ENCODE data around the gene ARL15. TPM values are rescaled to one million over a fixed set of nuclear protein-coding genes. Genes with fewer than 3 reads are reported as not detected.
A peak's percentile ranks its signal among the peaks of the same experiment; 100 is the strongest.

ARL15 gene
- total RNA-seq, 4 donors from 2014 or later, result 36.2 to 338 (median 69.0) TPM

DNA sequence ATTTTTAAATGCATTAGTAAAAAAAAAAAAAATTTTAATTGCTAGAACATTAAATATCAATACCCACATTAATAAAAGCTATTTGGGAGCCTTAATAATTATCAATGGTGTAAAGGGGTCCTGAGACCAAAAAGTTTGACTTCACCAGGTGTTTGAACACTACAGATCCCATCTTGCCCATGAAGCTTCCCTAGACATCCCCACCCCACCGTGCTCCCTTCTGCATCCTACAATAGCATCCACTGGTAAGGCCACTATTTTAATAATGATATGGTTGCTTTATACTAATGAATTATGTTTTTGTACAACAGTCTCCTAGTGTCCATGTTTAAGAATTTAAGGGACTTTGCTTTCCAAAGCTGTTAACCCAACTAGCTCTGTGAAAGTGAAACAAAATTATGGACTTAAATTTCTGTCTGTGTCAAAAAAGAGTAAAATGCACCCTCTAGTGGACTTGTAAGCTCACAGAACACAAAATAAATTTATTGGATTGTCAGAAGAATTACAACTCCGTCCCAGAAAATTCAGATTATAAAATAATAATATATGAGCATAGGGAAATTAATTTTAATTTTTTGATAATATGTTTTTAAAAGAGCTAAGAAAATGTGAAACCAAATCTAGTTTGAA, 76.0 kb downstream of the ARL15 start:
- DNase-seq, result no peak
- H3K9me3 ChIP-seq, result no peaks in the 10 kb centered on the region
- no peaks in the 10 kb centered on the region for H3K27me3 ChIP-seq
- no peaks in the 10 kb centered on the region for H3K36me3 ChIP-seq
- TF ChIP-seq, protein P1, sequence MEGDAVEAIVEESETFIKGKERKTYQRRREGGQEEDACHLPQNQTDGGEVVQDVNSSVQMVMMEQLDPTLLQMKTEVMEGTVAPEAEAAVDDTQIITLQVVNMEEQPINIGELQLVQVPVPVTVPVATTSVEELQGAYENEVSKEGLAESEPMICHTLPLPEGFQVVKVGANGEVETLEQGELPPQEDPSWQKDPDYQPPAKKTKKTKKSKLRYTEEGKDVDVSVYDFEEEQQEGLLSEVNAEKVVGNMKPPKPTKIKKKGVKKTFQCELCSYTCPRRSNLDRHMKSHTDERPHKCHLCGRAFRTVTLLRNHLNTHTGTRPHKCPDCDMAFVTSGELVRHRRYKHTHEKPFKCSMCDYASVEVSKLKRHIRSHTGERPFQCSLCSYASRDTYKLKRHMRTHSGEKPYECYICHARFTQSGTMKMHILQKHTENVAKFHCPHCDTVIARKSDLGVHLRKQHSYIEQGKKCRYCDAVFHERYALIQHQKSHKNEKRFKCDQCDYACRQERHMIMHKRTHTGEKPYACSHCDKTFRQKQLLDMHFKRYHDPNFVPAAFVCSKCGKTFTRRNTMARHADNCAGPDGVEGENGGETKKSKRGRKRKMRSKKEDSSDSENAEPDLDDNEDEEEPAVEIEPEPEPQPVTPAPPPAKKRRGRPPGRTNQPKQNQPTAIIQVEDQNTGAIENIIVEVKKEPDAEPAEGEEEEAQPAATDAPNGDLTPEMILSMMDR (IDR thresholded peaks at IDR 0.05), result peak in 3 of 4 experiments; percentile 14 to 42 (median 37)
- TF ChIP-seq POLR2A (IDR thresholded peaks at IDR 0.05), result no peak
- intact Hi-C loops (cut with DNase I; ENCODE audit: low total_unique reads), result no loop called here
- H3K27ac ChIP-seq, result no peak overlapping the region
- H3K4me1 ChIP-seq, result no peaks in the 10 kb centered on the region
- H3K4me3 ChIP-seq, result no peak overlapping the region

DNA sequence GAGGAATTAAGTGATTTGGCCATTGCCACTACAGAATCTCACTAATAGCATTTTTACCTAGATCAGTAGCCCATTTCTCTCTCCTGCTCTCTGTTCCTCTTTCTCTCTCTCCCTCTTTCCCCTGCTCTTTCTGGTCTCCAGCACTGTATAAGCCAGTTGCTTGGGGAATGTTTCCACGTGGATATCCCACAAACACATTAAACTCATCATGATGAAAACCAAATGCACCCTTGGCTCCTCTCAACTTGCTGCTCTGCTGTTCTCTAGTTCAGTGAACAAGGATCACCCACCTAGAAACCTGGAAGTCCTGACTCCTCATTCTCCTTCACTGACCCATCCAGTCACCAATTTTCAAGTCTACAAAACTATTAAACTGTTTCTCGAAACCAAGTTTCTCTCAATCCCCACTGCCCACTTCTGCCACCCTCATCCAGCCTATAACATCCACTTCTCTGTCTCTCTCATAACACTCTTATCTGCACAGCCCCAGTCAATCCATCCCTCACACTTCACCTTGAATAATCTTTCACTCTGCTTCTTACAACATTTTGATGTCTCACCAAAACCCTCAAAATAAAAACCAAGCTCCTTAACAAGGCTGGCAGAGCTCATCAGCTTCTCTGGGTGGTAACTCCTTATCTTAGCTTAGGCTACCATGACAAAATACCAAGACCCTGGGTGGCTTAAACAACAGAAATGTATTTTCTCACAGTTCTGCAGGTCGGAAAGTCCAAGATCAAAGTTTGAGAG, 79.3 kb downstream of the ARL15 start:
- TF ChIP-seq, protein P1 (IDR thresholded peaks at IDR 0.05), result no peak
- no peak for TF ChIP-seq POLR2A (IDR thresholded peaks at IDR 0.05)
- intact Hi-C loops (cut with DNase I; ENCODE audit: low total_unique reads), result no loop called here

DNA sequence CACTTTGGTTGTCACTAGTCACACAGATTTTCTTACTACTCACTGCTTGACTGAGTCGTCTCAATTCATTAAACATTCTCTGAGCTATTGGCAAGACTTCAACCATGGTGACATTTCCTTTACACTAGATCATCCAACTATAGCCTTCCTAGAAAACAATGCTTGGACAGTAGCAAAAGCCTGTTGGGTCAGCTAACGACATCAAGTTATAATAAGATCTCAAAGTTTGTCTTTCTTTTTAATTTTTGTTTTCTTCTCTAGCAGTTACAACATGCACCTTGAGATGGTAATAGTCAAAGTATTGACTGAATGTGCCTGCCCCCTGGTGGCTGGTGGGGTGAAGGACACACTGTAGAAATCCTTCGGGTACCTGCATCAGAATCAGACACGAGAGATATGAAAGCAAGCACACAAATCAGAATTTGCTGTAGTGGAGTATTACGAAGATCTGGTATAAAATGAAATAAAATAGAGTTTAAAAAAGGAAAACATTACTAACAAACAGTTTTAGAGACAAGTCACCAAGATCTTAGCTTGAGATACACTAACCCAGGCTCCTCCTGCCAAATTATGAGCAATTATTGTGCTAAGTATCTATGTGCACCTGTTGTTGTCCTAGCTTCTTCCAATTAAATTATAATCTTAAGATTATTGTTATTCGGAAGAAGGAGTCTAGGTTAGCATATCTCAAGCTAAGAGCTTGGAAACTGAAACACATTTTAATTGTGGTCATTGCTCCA, 81.2 kb downstream of the ARL15 start:
- intact Hi-C loops (cut with DNase I; ENCODE audit: low total_unique reads), result no loop called here

More for the DNA sequence above, 79.3 kb downstream of the ARL15 start:
- no peaks in the 10 kb centered on the region for H3K27me3 ChIP-seq
- no peaks in the 10 kb centered on the region for H3K4me1 ChIP-seq
- no peak overlapping the region for H3K27ac ChIP-seq
- H3K4me3 ChIP-seq, result no peak overlapping the region
- H3K36me3 ChIP-seq, result no peaks in the 10 kb centered on the region
- no peaks in the 10 kb centered on the region for H3K9me3 ChIP-seq
- no peak for DNase-seq

DNA sequence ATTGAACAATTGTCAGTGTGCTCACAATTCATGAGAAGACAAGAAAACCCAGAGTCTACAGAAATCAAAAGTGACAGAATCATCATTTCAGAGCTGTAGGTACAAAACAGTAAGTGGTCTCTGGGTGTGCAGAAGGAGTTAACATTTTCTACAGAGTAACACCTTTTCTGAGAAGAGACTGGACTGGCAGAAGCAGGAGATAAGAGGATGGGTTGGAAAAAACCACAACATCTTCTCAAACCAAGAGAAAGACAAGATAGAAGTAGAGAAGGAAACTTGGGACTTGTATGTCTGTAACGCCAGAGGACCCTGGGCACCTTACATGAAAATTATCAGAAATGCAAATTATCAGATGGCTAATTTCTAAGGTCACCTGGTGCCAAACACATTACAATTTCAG, 82.6 kb downstream of the ARL15 start:
- no peak for DNase-seq
- no peaks in the 10 kb centered on the region for H3K27me3 ChIP-seq
- TF ChIP-seq, protein P1 (IDR thresholded peaks at IDR 0.05), result no peak
- H3K9me3 ChIP-seq, result no peaks in the 10 kb centered on the region
- intact Hi-C loops (cut with DNase I; ENCODE audit: low total_unique reads), result no loop called here
- H3K4me3 ChIP-seq, result no peak overlapping the region
- H3K4me1 ChIP-seq, result no peaks in the 10 kb centered on the region
- no peak overlapping the region for H3K27ac ChIP-seq
- H3K36me3 ChIP-seq, result no peaks in the 10 kb centered on the region

More for the DNA sequence above, 81.2 kb downstream of the ARL15 start:
- no peaks in the 10 kb centered on the region for H3K36me3 ChIP-seq
- H3K27ac ChIP-seq, result no peak overlapping the region
- no peaks in the 10 kb centered on the region for H3K9me3 ChIP-seq
- H3K27me3 ChIP-seq, result no peaks in the 10 kb centered on the region
- DNase-seq, result peak; percentile 68 to 74
- no peaks in the 10 kb centered on the region for H3K4me1 ChIP-seq
- TF ChIP-seq, protein P1 (IDR thresholded peaks at IDR 0.05), result peak; percentile 77 to 81 (median 80)
- no peak for TF ChIP-seq POLR2A (IDR thresholded peaks at IDR 0.05)
- no peak overlapping the region for H3K4me3 ChIP-seq

DNA sequence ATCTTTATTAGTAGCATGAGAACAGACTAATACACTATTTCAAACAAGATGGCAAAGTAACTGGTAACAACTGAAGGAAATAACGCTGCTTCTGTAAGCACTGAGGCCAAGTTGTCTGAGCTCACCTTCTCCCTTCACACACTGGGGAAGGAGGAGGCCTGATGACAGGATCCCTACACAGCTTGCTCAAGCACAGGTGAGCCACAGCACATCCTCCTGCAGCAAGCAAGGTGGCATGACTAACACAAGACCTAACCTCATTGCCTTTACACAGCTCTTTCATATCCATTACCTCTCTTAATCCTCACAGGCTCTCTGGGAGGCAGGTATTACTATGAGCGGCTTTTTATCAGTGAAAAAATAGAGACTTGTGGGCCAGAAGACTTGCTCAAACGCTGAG, 83.3 kb downstream of the ARL15 start:
- no peaks in the 10 kb centered on the region for H3K4me1 ChIP-seq

More for the DNA sequence above, 83.3 kb downstream of the ARL15 start:
- TF ChIP-seq, protein P1 (IDR thresholded peaks at IDR 0.05), result no peak
- TF ChIP-seq POLR2A (IDR thresholded peaks at IDR 0.05), result no peak
- H3K9me3 ChIP-seq, result no peaks in the 10 kb centered on the region
- H3K4me3 ChIP-seq, result no peak overlapping the region
- H3K27ac ChIP-seq, result no peak overlapping the region
- H3K36me3 ChIP-seq, result no peaks in the 10 kb centered on the region
- intact Hi-C loops (cut with DNase I; ENCODE audit: low total_unique reads), result no loop called here
- DNase-seq, result no peak
- no peaks in the 10 kb centered on the region for H3K27me3 ChIP-seq
